ENCODE results near the gene KRT78.

Gene KRT78

DNA sequence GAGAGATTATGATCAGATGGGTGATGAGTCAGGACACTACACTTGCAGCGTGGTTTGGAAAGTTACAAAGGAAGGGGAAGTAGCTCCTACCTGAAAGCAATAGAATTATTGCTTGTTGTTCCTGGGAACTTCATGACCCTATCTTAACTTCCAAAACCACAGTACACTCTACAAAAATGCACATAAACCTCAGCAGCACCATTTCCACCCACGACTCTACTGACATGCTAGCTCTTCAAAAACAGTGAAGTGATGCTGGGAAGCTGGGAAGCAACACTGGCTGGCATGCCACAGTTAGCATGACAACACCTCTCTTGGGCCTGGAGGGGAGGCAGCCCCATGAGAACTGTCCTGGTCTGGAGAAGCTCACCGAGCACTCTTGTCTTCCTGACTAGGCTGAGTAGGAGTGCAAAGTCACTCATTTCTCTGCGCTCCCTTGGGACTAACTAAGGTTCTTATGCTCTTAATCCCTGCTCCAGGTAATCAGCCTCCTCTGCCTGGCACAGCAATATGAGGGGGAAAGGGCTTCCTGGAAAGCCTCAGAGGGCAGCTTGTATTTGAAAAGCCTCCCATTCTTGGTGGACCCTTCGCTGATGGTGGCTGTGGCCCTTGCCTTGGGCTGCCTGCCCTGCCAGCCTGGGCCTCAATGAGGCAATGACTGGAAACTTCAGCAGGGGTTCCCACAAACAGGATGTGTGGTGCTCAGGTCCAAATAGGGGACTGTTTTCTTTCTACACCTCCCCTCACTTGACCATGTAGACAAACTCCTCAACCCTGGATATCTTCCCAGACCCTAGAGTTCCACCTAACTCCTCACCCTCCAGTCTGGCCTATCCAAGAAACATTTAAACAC, 54.1 kb downstream of the KRT78 start:
- peak; percentile 24 for DNase-seq

DNA sequence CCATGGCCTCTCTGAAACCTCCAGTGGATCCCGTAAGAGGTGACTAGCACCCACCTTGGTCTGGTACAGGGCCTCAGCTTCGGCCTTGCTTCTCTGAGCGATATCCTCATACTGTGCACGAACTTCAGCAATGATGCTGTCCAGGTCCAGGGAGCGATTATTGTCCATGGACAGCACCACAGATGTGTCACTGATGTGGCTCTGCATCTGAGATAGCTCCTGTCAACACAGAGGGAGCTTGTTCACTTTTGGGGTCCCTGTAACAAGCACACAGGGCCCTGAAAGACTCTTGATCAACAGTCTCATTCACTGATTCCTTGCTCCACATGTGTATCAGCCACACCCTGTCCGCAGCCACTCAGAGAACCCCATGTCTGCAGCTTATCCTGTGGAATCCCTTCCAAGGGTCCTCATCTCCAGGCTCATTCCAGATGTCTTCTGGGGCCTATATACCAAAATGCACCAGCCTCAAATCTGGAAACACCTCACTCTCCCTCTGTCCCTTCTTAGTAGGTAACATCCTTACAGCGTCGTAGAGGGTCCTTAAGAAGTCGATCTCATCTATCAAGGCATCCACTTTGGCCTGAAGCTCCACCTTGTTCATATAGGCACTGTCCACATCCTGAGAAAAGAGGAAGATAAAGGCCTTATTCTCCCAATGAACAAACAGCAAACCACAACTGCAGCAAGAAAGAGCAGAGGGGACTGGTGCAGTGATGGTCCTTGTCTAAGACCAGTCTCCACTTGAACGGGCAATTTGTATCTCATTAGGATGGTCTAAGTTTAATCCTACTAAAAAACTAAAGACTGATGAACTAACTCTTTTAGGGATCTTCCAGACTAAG, 56.4 kb downstream of the KRT78 start:
- DNase-seq, result peak; percentile 17

DNA sequence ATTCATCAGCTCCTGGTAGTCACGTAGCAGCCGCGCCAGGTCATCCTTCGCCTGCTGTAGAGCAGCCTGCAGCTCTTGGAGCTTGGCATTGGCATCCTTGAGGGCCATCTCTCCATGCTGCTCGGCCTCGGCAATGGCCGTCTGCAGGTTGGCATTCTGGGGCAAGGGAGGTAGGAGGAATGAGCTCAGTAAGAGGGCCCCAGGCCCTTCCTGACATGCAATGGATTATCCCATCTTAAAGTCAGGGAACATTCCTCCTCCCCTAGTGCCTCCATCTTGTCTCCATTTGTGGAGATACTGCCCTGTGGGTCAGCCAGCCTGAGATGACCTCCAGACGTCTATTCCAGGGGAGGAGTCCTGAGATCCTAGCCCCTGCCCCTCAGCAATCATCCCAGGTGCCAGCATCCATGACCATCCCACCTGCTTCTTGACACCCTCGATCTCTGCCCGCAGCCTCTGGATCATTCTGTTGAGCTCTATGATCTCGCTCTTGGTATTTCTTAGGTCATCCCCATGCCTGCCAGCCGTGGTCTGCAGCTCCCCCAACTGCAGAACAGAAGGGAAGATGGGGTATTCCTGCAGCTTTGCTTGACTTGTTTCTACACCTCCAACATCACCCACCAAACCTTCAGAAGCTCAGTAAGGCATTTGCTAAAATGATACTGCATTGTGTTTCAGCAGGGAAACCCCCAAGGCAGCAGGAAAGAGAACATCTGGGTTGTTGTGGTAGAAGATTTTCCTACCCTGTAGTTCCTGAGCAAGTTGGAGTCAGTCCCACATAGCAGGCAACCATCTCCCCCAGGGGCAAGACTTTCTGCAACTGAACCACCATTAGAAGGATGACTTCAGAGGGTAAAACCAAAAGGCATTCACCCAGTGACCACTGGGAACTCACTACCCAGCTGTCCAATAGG, 57.3 kb downstream of the KRT78 start:
- DNase-seq, result no peak

DNA sequence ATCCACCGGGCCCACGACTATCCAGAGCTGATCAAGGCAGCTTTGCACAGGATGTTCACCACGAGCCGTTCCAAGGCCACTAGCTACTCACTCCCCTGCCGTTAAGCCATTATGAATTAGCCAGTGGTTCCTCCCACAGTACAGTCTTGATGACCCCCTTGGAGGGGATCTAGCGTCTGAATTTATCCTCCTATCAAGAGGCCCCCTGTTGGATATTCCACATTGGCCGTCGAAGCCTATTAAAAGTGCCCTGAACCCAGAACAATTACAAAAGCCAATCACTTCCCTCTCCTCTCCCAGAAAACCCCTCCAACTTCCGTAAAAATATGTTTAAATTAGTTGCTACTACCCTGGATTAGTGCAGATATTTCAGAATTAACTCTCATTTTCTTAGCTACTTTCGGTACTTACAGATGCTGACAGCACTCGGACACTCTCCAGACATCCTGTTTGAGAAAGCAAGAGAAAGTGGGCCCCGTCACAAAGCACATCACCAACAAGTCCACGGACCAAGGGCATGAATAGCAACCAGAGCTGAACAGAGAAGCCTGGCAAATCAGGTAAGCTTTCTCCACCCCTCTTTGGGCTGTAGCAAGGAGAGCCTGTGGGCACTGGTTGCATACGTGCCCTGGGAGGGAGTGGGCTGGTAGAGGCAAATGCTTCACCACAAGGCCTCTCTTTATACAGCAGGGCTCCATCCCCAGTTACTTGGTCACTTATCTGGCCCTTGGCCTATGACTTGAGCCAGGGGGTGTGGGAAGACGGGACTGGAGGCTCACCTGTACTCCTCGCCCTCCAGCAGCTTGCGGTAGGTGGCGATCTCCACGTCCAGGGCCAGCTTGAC, 58.1 kb downstream of the KRT78 start:
- no peak for DNase-seq

DNA sequence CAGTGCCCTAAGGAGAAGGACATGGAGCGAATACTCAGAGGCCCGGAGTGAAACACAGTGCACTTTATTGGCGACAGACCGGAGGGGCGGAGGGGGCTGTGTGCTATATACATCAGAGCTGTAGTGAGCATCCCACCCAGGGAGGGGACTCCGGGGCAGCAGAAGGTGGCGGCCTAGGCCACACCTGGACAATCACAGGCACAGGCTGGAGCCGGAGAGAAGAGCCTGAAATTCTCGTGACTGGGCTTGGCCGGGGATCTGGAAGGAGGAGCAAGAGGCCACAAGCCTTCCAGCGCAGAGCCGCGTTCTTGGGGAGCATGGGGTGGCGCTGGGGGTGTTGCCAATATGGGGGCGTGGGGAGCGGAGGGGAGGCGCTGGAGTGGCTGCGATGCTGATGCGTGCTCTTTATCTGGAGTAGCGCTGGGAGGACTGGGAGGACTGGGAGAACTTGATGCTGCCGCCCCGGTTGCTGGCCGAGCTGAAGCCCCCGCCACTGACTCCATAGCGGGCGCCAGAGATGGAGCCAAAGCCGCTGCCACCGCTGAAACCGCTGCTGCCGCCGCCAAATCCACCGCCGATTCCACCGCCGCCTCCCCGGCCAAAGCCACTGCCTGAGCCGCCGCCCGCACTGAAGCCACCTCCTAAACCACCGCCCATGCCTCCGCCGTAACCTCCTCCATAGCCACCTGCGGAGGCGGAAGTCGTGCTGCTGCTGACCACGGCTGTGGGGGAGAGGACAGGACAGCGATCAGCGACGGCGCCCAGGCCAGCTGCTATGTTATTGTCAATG, 59.0 kb downstream of the KRT78 start:
- DNase-seq, result peak; percentile 48

DNA sequence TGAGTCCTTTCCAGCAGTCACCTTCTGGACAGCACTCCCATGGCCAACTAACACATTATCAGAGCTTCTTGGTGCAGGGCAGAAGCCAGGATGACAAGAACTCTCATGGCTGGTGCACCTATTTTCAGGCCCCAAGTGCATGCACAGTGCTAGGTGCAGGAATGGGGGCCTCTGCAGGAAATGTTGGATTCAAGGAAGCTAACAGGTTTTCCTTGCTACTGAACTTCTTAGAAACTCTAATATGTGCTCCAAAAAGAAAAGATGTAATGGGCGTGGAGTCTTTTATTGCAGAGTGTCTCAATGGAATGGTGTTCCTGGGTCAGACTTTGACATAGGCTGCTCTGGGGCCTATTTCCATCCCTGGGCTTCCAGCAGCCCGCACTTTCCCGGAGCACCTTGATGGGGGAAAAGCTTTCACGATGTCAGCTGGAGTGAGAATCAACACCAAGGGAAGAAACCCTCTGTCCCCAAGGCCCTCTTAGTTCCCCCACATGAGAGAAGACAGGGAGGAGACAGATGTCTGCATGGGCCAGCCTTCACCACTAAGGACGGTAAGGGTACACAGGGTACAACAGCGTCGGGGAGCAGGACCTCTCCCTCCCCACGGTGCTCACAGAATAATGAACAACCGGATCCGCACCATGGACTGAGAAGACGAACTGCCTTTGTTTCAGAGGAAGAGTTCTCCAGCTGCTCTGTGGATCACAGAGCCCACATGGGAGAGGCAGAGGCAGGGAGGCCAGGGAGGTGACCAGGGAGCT, 59.7 kb downstream of the KRT78 start:
- no peak for DNase-seq

DNA sequence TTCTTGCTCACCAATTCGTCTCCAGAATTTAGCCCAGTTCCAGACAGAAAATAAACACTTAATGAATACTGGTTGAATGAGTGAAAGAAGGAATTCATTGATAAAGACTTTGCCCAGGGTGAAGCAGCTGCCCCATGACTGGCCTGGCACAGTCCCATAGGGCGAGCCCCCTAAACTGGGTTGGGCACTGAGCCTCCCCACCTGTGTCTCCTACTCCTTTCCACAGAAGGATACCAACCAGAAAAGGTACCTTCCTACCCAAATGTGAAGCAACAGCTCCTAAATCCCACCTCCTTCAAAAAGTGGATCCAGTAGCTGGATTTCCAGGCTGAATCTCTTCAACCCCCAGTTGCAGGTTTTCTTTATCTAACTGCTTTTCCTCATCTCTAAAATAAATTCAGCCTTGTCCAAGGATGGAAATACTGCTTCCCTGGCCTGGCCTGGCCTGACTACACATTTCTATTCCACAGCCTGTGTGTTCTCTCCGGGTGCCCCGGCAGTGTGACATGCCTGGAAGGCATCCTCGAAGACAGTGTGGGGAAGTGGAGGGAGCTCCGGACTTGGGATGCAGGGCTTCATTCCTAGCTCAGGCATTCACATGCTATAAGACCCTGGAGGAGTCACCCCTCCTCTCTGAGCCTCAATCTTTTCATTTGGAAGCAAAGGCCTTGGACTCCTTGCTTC, 60.5 kb downstream of the KRT78 start:
- no peak for DNase-seq
